ENCODE measurements around the gene CD72.

The CD72 gene, protein sequence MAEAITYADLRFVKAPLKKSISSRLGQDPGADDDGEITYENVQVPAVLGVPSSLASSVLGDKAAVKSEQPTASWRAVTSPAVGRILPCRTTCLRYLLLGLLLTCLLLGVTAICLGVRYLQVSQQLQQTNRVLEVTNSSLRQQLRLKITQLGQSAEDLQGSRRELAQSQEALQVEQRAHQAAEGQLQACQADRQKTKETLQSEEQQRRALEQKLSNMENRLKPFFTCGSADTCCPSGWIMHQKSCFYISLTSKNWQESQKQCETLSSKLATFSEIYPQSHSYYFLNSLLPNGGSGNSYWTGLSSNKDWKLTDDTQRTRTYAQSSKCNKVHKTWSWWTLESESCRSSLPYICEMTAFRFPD

GRCh38 chr9:35618325-35618727, at the start of gene CD72:
CD72 (minus strand) TSS chr9:35618413; CDS start chr9:35618303, 110 bp downstream.
- H3K27me3 Mint-ChIP-seq (ENCODE audit: low read depth) = peaks cover 54% of the 10 kb centered on the region
- H3K36me3 Mint-ChIP-seq (ENCODE audit: low read depth) = no peaks in the 10 kb centered on the region
- peak within 1 kb of the TSS in 1 of 3 experiments; percentile 71 for H3K27ac Mint-ChIP-seq
- TF ChIP-seq CTCF (IDR thresholded peaks at IDR 0.05; ENCODE audit: unreplicated experiment in 3 of 3) = no peak
- H3K4me3 Mint-ChIP-seq = peak within 1 kb of the TSS; percentile 58 to 74 (median 72)
- H3K9me3 Mint-ChIP-seq = no peaks in the 10 kb centered on the region
- H3K4me1 Mint-ChIP-seq = peaks cover 10% of the 10 kb centered on the region

DNA sequence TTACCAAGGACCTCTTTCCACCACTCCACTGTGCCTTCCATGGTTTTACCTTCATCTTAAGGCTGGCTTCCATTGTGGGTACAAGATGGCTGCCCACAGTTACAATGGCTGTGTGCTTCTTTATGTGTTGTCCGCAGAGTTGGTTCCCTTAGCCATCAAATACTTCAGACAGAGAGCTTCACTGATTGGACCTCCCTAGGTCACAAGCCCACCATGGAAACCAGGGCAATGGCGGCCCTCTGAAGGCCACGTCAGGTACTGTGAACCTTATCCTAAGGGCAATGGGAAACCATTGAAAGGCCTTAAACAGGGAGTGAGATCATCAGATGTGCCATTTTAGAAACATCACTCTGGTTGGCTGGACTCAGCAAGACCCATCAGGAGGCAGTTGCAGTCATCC, 49.7 kb upstream of the CD72 start:
- H3K4me1 Mint-ChIP-seq = peaks cover 43% of the 10 kb centered on the region
- peak overlapping the region; percentile 3 to 84 (median 10) for H3K27ac Mint-ChIP-seq
- no peaks in the 10 kb centered on the region for H3K36me3 Mint-ChIP-seq (ENCODE audit: low read depth)
- TF ChIP-seq CTCF (IDR thresholded peaks at IDR 0.05; ENCODE audit: unreplicated experiment in 3 of 3) = no peak
- no peak overlapping the region for H3K4me3 Mint-ChIP-seq
- H3K9me3 Mint-ChIP-seq = no peaks in the 10 kb centered on the region
- no peaks in the 10 kb centered on the region for H3K27me3 Mint-ChIP-seq (ENCODE audit: low read depth)

- Mint-ChIP-seq H3K4me3 (peak overlapping the region in 2 of 3 experiments; percentile 17 to 87), H3K36me3 (ENCODE audit: low read depth) (peaks cover 8% of the 10 kb centered on the region), H3K4me1 (peaks cover 53% of the 10 kb centered on the region), H3K27ac (peak overlapping the region; percentile 78 to 85 (median 84)), H3K9me3 (no peaks in the 10 kb centered on the region), H3K27me3 (ENCODE audit: low read depth) (no peaks in the 10 kb centered on the region)
- no peak for TF ChIP-seq CTCF (IDR thresholded peaks at IDR 0.05; ENCODE audit: unreplicated experiment in 3 of 3)
Measured at GRCh38 chr9:35666549-35666948, 48.3 kb upstream of the CD72 start.

GRCh38 chr9:35666045-35666444, 47.8 kb upstream of the CD72 start:
- Mint-ChIP-seq H3K9me3 (no peaks in the 10 kb centered on the region), H3K36me3 (ENCODE audit: low read depth) (peaks cover 9% of the 10 kb centered on the region), H3K4me1 (peaks cover 57% of the 10 kb centered on the region), H3K27me3 (ENCODE audit: low read depth) (no peaks in the 10 kb centered on the region), H3K4me3 (peak overlapping the region; percentile 73 to 87 (median 85)), H3K27ac (peak overlapping the region; percentile 78 to 85 (median 84))
- no peak for TF ChIP-seq CTCF (IDR thresholded peaks at IDR 0.05; ENCODE audit: unreplicated experiment in 3 of 3)

DNA sequence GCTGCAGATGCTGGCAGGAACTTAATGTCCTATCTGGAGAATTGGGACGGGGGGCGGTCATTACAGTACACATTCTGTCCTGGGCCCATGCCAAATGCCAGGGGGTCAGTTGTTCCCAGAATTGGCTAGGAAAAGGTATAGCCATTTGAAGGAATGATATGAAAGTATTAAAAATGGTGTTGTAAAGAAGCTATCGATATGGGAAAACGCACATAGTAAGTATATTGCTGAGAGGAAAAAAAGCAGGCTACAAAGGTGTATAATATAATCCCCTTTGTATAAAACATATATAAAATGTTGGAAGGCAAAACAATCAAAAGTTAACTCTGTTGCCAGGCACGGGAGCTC, 47.2 kb upstream of the CD72 start:
- Mint-ChIP-seq H3K27ac (peak overlapping the region; percentile 27 to 89 (median 84)), H3K36me3 (ENCODE audit: low read depth) (peaks cover 15% of the 10 kb centered on the region), H3K27me3 (ENCODE audit: low read depth) (no peaks in the 10 kb centered on the region), H3K4me1 (peaks cover 60% of the 10 kb centered on the region), H3K4me3 (peak overlapping the region; percentile 85 to 87 (median 87)), H3K9me3 (no peaks in the 10 kb centered on the region)
- no peak for TF ChIP-seq CTCF (IDR thresholded peaks at IDR 0.05; ENCODE audit: unreplicated experiment in 3 of 3)

Measured in nephron (organoid).